COLO829 (cell line): Measurements from ENCODE around the gene C9orf85.
"Not testable (repeated sequence)": the region's sequence is repeated elsewhere in the genome, so short reads cannot be mapped to it uniquely, and the experiment has no call there.

Source experiments
- DNase-seq: peaks from one replicate; pipeline ENCODE4 v3.0.0; 2012; ENCODE audit warnings: low spot score

Gene C9orf85

DNA sequence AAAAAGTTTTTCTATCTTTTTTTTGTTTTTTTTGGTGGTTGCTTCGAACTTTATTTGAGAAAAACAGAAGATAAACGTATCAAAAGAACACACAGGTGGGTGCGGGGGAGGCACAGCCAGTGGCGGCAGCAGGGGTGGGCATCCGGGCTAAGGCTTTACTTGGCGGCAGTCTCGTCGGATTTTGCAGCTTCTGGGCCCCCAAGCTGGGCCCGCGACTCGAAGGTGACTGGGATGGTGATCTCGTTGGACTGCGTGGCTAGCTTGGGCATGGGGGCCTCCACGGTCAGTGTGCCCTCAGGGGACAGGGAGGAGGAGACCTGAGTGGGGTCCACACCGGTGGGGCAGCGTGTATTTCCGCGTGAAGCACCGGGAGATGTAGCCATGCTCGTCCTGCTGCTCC is 96.3 kb downstream of the C9orf85 start:
- DNase-seq = not testable (repeated sequence)

DNA sequence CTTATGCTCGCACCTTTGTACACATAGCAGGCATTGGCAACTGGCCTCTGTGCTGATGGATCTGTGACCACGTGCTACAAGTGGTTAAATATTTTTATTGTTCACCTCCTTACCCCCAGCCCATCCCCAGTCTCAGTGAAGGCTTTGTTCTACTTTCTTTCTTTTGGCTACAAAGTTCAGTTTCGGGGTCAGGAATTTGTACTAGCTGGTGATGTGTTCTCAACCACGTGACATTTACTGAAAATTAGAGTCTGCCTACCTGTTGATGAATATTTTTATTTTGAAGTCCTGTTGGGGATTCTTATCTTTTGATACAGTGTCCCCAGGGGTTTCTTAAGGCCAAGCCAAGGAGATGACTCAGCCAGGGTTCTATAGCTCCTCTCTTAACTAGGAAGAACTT is 101.2 kb downstream of the C9orf85 start:
- peak; percentile 51 for DNase-seq

DNA sequence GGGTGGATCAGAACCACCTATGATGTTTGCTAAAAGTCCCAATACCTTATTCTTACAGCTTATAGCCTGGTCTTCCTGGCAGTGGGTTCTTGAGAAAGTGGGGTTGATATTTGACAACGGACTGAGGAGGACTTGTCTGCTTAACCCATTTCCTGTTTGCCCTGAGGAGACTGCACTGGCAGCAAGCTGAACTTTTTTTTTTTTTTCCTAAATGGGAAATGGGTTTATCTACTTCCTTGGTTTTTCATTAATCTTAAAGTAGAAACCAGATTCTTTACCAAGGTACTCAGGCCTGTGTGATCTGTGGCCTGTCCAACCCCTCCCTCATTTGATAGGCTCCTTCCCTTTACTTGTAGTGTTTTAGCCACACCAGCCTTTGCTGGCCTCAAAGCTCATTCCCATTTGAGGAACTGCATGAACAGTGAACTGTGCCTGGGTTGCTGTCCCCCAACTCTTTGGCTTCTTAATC is 101.9 kb downstream of the C9orf85 start:
- DNase-seq = no peak

DNA sequence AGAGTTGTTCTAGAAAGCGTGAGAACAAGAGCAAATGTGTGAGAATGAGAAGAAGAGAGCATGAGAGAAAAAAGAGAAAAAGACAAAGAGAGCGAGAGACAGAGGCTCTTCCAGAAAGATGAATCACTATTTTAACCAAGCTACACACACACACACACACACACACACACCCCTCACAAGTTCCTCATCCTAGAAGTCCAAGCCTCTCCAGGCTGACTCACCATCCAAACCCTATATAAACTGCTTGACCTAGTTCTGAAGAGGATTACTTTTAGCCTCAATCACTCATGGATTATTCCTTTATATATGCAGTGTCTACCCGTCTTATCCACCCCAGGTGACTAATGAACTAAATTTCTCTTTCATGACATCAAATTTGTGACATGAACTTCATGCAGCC is 111.4 kb downstream of the C9orf85 start:
- no peak for DNase-seq
